GM21515 (cell line): ENCODE results near the gene LRP8.

Source experiments
- ATAC-seq: cut with Tn5 transposase; IDR thresholded peaks from one replicate; pipeline ENCODE4 v1.9.1; 2021; ENCODE audit not compliant: unreplicated experiment

LRP8 gene

GRCh38 chr1:53328009-53328461, at the start of gene LRP8:
TSS of gene LRP8 (minus strand) at chr1:53328070. CDS start at chr1:53327912, 158 bp downstream.
- ATAC-seq = peak; percentile 49

DNA sequence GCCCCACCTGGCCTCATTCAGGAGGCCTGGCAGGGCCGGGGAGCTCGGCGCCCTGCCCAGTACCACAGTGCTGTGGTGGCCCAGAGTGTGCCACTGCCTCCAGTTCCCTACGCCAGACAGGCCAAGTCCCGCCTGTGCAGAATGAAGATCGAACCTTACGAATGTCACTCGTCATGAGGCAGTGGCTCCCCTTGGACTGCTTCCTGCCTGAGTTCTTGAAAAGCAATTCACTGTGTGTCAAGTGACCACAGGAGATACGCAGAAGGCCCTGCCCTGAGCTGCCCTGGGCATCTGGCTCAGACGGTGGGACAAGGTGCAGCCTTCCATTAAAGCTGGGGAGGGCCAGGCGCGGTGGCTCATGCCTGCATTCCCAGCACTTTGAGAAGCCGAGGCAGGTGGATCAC, 49.6 kb upstream of the LRP8 start:
- ATAC-seq = no peak

DNA sequence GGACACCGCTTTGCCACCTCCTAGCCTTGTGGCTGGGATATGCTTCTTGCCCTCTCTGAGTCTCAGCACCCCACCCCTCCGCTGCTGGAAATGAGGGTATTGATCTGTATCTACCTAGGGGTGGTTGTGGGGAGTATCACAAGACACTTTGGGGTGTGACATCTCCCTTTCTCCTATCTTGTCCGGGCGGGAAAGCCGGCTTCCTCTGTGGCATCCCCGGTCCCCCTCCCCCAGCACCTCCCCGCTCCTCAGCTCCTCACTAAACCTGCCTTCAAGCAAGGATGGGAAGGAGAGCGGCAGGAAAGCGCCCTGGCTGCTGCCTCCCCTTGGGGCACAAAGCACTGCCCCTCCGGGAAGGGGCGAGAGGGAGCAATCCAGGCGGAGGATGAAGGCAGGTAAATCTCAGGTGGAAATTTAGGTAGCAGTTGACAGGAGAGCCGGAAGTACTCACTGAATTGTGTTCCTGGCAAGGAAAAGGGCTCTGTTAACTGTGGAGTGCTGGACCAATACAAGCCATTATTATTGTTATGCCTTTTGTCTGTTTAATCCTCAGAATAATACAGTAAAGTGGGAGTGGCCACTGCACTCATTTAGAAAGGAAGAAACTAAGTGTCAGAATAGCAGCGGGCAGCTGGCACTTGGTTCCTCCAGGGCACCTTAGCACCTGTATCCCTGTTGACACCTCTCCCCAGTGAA, 49.0 kb upstream of the LRP8 start:
- no peak for ATAC-seq

DNA sequence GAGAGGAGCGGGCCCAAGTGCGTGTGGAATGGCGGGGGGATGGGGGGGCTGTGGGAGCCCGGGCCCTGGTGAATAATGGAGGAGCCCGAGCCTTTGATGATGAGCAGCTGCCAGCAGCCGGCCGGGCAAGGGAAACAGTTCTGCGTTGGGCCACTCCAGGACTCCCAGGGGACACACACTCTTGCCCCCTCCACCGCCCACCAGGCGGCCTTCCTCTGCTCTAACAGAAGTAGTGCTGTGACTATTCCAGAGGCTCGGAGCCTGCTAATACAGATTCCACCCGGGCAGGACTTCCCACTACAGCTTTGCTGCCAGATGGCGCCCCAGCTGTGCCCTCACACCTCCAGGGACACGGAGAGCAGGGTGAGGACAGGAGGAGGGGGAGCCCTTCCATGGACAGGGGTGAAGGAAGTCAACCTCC, 48.2 kb upstream of the LRP8 start:
- ATAC-seq = no peak

- ATAC-seq = no peak
These were observed 47.6 kb upstream of the LRP8 start for GRCh38 chr1:53375440-53375839.

DNA sequence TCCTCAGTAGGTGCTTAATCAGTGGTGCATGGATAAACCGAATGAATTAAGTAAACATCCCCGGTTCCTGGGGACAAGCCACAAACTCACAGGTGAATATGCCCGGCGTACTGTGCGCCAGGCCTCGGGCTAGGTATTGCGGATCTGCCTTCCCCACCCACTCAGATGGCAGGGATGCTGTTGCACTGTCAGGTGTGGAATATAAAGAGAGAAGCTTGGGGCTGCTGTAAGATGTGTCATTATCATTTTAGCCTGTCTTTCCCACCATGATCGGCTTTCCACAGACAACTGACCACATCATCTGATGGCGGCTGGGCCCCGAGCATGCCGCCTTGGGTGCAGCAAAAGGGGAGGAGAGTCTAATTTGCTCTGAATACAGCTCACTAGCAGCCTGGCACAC, 45.4 kb upstream of the LRP8 start:
- no peak for ATAC-seq

GRCh38 chr1:53372501-53372951, 44.7 kb upstream of the LRP8 start:
- ATAC-seq = no peak

DNA sequence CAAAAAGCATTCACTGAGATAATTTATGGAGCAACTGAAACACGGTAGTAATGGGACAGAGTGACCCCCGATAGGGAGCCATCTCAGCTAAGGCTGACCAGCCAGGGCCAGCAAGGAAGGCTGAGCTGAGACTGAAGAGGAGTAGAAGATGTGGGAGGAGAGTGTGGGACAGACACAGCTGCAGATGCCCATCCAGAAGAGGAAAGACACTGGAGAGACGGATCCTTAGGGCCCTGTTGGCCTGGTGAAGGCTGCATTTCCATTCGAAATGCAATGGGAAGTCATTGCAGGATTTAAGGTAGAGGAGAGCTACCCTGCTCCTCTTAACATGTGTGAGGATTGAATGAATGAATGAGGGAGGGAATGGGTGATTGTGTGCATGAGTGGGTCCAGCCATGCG, 44.0 kb upstream of the LRP8 start:
- ATAC-seq = no peak

GRCh38 chr1:53371121-53371666, 43.3 kb upstream of the LRP8 start:
- no peak for ATAC-seq

DNA sequence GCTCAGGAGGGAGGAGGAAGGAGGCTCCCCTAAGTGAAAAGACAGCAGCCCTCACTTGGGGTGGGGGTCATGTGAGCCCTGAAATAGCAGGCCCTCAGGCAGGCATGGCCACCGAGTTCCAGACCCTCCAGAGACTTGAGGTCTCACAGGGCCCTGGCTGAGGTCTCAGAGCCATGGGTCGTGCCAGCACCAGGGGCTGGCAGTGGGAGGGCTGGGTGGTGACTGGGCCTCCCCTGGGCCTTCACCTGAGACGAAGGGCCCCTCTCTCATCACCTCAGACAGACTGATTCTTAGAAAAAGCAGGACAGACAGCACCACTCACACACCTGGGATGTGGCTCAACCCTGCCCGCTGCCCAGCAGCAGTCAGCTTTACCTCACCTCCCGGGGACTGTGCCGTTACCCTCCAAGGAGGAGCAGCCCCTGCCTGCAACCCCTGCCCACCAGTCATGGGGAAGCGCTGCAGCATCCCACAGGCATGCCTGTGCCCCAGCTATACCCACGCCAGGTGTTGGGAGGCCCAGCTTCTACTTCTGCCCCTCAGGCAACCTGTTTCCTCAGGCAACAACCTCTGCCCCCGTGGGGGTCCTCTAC, 42.6 kb upstream of the LRP8 start:
- ATAC-seq = no peak

GRCh38 chr1:53369761-53370160, 41.9 kb upstream of the LRP8 start:
- ATAC-seq = no peak

GRCh38 chr1:53369034-53369750, 41.3 kb upstream of the LRP8 start:
- no peak for ATAC-seq

GRCh38 chr1:53368314-53369033, 40.6 kb upstream of the LRP8 start:
- ATAC-seq = no peak

DNA sequence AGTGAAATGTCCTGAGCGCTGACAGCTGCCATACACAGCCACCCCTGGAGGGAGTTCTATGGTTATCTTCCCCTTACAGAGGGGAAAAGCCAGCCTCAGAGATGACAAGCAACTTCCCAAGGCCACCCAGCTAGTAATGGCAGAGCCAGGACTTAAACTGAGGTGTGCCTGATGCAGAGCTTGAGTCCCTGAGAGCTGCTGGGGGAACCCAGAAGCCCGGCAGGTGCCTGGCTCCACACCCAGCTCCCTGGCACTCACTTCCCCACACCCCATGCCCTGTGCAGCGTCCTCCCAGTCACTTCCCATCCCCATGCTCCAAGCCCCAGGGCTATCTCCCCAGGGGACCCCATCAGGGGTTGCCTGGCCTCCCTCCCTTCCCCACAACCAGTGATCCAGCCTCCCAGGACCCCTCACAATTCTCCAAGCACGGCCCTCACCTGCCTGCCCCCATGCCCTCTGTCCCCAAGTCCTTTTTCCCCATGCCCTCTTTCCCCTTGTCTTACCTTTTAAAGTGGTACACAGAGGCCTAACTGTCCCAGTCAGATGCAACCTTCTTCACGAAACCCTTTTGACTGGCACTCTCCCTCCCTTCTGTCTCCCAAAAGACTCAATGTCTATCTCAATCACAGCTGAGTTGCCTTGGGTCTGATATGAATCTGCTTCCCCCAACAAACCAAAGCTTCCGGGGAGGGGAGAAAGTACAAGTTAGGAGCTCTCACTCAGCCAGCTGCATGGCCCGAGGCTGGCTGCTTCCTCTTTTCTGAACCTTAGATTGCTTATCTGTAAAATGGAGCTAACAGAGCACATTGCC, 39.8 kb upstream of the LRP8 start:
- ATAC-seq = peak; percentile 89

DNA sequence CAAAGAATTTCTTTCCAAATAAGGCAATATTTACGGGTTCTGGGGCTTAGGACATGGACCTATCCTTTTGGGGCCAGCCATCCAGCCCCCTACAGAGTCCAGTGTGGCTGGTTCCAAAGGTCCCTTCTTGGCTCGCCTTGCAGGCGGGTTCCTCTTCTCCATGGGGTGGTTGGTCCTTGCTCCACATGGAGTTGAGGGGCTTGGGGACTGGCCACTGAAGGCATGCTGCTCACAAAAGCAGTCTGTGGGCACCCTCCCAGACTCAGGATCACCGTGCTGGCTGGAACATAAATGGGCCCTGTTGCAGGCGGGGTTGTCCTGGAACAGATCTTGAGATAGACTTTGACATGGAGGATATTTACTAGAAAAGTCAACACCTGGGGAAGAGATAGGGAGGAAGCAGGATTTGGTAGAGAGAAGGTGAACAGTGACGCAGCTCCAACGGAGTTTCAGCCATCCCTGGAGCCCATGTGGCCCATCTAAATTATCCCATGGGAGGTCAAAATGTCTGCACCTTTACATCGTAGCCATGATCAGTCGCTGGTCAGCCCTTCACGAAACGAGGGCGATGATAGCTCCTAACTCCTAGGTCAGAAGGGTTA, 39.1 kb upstream of the LRP8 start:
- no peak for ATAC-seq

- ATAC-seq = no peak
These were observed 37.7 kb upstream of the LRP8 start for GRCh38 chr1:53365437-53366063.

- ATAC-seq = no peak
These were observed 35.2 kb upstream of the LRP8 start for GRCh38 chr1:53362851-53363642.

DNA sequence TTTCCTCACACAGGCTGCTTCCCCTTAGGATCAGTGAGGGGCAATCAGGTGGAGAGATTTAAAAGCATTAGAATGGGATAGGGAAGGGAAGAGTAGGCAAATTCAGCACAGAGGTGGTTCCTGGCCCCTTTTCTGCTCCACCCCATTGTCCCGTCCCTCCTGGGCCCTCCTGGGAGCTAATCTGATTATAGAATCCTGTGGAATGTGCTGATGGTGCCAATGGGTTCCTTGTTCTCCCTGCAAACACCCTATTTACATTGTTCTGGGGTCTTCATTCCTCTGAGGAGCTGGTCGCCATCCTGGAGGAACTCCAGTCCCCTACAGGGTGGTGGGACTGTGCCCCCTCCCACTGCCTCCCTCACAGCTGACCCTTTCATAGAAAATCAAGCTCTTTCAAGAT, 34.4 kb upstream of the LRP8 start:
- no peak for ATAC-seq

- ATAC-seq = no peak
These were observed 33.7 kb upstream of the LRP8 start for GRCh38 chr1:53361541-53361961.
